Measurements from ENCODE around the gene KCNH1. TPM values are rescaled to one million over a fixed set of nuclear protein-coding genes. Genes with fewer than 3 reads are reported as not detected.

The KCNH1 gene
- total RNA-seq, 1 experiment from 2014 or later, result 0.17 TPM

- ATAC-seq, result no peak
- ChIA-PET CTCF (no interaction called here), POLR2A (no interaction called here)
These were observed 409.2 kb downstream of the KCNH1 start for GRCh38 chr1:210724768-210725167.

DNA sequence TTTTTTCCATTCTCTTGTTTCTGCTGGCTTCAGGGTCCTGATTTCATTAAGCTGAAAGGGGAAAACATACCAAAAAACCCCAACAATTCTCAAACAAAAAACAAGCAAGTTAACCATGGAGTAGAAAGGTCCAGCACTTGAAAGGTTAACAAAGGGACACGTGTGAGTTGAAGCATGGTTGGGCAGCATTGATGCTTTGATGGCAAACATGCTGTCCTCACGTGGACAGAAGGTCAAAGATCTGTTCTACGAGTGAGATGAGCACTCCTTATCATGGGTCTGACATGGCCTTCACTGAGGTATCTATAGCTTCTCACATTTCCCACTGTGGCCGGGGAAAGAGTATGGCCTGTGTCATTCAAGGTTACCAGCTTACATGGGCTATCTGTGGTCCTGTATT, 410.3 kb downstream of the KCNH1 start:
- H3K4me1 Mint-ChIP-seq, result 0 out of 2 replicates have a peak, but pooled peaks cover 2% of the 10 kb centered on the region
- H3K36me3 Mint-ChIP-seq, result no peaks in the 10 kb centered on the region
- POLR2A ChIA-PET, result no interaction called here
- ATAC-seq, result no peak
- no peaks in the 10 kb centered on the region for H3K27me3 Mint-ChIP-seq (ENCODE audit: low read depth)
- no peaks in the 10 kb centered on the region for H3K9me3 Mint-ChIP-seq
- H3K27ac Mint-ChIP-seq, result no peak overlapping the region
- DNase-seq (ENCODE audit: low spot score), result no peak
- CTCF ChIA-PET, result no interaction called here
- TF ChIP-seq IRF2 (CRISPR knock-in tag; IDR thresholded peaks at IDR 0.05; ENCODE audit: borderline replicate concordance, low read depth) (no peak), ZSCAN18 (CRISPR knock-in tag; IDR thresholded peaks at IDR 0.05) (no peak), CTCF (IDR thresholded peaks at IDR 0.05) (no peak)
- TF ChIP-seq, protein P1, sequence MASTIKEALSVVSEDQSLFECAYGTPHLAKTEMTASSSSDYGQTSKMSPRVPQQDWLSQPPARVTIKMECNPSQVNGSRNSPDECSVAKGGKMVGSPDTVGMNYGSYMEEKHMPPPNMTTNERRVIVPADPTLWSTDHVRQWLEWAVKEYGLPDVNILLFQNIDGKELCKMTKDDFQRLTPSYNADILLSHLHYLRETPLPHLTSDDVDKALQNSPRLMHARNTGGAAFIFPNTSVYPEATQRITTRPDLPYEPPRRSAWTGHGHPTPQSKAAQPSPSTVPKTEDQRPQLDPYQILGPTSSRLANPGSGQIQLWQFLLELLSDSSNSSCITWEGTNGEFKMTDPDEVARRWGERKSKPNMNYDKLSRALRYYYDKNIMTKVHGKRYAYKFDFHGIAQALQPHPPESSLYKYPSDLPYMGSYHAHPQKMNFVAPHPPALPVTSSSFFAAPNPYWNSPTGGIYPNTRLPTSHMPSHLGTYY (CRISPR knock-in tag; IDR thresholded peaks at IDR 0.05), result no peak
- TF ChIP-seq, protein P2, sequence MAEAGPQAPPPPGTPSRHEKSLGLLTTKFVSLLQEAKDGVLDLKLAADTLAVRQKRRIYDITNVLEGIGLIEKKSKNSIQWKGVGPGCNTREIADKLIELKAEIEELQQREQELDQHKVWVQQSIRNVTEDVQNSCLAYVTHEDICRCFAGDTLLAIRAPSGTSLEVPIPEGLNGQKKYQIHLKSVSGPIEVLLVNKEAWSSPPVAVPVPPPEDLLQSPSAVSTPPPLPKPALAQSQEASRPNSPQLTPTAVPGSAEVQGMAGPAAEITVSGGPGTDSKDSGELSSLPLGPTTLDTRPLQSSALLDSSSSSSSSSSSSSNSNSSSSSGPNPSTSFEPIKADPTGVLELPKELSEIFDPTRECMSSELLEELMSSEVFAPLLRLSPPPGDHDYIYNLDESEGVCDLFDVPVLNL (CRISPR knock-in tag; IDR thresholded peaks at IDR 0.05; ENCODE audit: borderline replicate concordance, low read depth), result no peak
- no peak overlapping the region for H3K4me3 Mint-ChIP-seq

More at GRCh38 chr1:210724768-210725167, 409.2 kb downstream of the KCNH1 start:
- DNase-seq (ENCODE audit: low spot score), result no peak
- no peak for TF ChIP-seq GTF2I (CRISPR knock-in tag; conservative IDR thresholded peaks at IDR 0.05)
- no peak for TF ChIP-seq GRHL2 (CRISPR knock-in tag; IDR thresholded peaks at IDR 0.05; ENCODE audit: insufficient replicate concordance, severe bottlenecking)
- H3K36me3 Mint-ChIP-seq, result no peaks in the 10 kb centered on the region
- no peaks in the 10 kb centered on the region for H3K9me3 Mint-ChIP-seq
- no peak overlapping the region for H3K27ac Mint-ChIP-seq
- no peaks in the 10 kb centered on the region for H3K27me3 Mint-ChIP-seq (ENCODE audit: low read depth)
- no peak overlapping the region for H3K4me3 Mint-ChIP-seq
- H3K4me1 Mint-ChIP-seq, result peaks cover 5% of the 10 kb centered on the region

DNA sequence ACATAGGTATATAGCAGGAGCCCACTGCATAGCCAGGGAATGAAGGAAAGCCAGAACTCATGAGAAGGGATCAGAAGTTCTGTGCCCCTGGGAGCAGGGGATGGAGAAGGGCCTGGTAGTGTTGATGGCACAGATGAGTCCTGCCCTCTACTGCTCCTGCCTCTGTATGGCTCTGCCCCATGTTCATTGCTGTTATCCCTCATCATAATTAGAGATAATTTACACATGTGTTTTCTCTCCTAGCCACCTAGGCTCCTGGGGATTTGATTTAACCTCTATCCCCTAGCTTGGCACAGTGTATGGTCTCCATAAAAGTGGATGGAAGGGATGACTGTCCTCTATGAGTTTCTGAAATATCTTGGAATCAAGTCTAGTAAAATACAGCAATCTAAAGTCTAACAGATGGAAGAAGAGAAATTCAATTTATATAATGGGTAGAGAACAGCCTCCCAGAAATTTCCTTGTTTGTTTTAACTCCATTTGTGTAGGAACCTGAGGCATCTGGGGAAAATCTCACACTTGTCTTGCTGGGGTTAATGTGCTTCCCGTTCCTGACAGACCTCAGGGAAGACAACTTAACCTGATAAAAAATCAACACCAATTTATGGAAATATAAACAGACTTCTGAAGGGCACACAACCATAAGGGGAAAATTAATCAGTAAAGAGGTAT, 411.4 kb downstream of the KCNH1 start:
- TF ChIP-seq, protein P1 (CRISPR knock-in tag; IDR thresholded peaks at IDR 0.05), result no peak
- no peak for TF ChIP-seq FOXJ3 (CRISPR knock-in tag; IDR thresholded peaks at IDR 0.05; ENCODE audit: borderline replicate concordance)
- TF ChIP-seq, protein P3, sequence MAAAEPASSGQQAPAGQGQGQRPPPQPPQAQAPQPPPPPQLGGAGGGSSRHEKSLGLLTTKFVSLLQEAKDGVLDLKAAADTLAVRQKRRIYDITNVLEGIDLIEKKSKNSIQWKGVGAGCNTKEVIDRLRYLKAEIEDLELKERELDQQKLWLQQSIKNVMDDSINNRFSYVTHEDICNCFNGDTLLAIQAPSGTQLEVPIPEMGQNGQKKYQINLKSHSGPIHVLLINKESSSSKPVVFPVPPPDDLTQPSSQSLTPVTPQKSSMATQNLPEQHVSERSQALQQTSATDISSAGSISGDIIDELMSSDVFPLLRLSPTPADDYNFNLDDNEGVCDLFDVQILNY (CRISPR knock-in tag; IDR thresholded peaks at IDR 0.05), result no peak
- TF ChIP-seq ELF4 (CRISPR knock-in tag; IDR thresholded peaks at IDR 0.05; ENCODE audit: low read depth), result no peak
- no peak for TF ChIP-seq HMGA2 (CRISPR knock-in tag; IDR thresholded peaks at IDR 0.05)
- TF ChIP-seq, protein P4, sequence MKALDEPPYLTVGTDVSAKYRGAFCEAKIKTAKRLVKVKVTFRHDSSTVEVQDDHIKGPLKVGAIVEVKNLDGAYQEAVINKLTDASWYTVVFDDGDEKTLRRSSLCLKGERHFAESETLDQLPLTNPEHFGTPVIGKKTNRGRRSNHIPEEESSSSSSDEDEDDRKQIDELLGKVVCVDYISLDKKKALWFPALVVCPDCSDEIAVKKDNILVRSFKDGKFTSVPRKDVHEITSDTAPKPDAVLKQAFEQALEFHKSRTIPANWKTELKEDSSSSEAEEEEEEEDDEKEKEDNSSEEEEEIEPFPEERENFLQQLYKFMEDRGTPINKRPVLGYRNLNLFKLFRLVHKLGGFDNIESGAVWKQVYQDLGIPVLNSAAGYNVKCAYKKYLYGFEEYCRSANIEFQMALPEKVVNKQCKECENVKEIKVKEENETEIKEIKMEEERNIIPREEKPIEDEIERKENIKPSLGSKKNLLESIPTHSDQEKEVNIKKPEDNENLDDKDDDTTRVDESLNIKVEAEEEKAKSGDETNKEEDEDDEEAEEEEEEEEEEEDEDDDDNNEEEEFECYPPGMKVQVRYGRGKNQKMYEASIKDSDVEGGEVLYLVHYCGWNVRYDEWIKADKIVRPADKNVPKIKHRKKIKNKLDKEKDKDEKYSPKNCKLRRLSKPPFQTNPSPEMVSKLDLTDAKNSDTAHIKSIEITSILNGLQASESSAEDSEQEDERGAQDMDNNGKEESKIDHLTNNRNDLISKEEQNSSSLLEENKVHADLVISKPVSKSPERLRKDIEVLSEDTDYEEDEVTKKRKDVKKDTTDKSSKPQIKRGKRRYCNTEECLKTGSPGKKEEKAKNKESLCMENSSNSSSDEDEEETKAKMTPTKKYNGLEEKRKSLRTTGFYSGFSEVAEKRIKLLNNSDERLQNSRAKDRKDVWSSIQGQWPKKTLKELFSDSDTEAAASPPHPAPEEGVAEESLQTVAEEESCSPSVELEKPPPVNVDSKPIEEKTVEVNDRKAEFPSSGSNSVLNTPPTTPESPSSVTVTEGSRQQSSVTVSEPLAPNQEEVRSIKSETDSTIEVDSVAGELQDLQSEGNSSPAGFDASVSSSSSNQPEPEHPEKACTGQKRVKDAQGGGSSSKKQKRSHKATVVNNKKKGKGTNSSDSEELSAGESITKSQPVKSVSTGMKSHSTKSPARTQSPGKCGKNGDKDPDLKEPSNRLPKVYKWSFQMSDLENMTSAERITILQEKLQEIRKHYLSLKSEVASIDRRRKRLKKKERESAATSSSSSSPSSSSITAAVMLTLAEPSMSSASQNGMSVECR (CRISPR knock-in tag; IDR thresholded peaks at IDR 0.05; ENCODE audit: borderline replicate concordance), result no peak
- no peak for ATAC-seq

More for the DNA sequence above, 411.4 kb downstream of the KCNH1 start:
- ChIA-PET POLR2A (no interaction called here), CTCF (no interaction called here)
- Mint-ChIP-seq H3K9me3 (no peaks in the 10 kb centered on the region), H3K4me1 (0 out of 2 replicates have a peak, but pooled peaks cover 2% of the 10 kb centered on the region), H3K4me3 (no peak overlapping the region), H3K27me3 (ENCODE audit: low read depth) (no peaks in the 10 kb centered on the region), H3K36me3 (no peaks in the 10 kb centered on the region), H3K27ac (no peak overlapping the region)
- DNase-seq (ENCODE audit: low spot score), result no peak
